Measurements from ENCODE around the gene ANKRD60.
A peak's percentile ranks its signal among the peaks of the same experiment; 100 is the strongest.

ANKRD60 gene

DNA sequence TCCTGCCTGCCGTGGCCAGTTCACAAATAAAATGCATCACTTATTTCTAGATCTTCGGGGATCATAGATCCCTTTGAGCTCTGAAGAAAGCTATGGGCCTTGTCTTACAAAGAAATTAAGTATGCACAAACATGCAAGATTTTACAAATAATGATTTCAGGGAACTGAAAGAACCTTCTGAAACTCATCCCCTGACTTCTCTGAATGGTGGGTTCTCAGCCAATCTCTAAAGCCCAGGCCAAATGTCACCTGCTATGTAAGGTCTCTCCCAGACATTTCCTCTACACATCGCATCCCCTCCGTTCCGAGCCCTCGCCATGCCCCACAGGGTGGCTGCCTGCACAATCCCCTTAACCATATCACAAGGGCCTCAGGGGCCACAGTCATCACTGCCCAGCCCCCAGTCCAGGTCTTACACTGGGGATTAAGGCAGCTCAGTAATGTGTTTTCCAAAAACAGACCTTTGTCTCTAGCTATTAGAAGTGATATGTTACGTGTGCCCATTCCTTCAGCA lies 16.1 kb upstream of the ANKRD60 start:
- no peak for DNase-seq

DNA sequence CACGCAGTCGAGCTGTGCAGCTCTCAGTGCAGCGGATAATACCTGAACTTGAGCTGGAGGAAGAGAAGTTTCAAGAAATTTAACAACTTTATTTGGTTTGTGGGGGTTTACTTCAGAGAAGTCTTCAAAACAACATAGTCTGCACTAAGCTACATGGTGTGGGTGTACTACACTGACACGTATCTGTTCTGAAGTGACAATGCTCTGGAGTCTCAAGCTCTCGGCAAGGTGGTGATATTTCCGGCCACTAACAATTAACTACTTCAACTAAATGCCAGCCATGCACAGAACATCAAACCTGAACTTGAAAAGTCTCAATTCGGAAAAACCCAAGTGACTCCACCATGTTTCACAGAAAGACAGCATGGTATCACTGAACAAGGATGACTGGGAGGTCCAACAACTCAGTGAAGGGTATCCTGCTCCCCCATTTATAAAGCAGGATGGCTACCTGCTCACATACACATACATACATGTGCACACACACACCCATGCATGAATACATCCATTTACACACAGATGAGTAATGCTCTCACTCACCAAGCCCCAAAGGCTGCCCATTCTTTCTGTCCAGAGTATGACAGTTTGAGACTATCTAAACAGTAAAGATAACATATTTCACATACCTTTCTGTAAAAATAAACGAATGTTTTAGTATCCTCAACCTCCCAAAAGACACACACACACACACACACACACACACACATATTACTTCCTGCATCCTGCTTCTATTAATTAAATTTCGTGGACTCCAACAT lies 15.4 kb upstream of the ANKRD60 start:
- no peak for DNase-seq

DNA sequence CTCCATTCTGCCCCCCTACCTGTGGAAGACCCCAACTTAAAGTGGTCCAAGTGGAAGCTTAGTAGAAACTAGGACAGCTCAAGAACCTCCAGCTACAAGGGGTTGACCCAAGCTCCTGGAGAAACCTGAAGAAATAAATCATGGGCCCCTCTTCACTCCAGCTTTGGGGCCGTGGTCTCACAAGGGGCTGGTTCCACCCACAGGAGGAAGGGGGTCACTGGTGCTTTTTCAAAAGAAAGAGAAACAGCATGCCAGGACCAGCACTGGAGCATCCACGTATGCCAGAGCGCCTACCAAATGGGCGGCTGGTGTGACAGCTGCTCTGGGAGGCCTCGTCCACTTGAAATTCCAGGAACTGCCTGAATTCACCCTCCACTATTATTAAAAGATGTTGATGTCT lies 14.4 kb upstream of the ANKRD60 start:
- DNase-seq, result no peak

DNA sequence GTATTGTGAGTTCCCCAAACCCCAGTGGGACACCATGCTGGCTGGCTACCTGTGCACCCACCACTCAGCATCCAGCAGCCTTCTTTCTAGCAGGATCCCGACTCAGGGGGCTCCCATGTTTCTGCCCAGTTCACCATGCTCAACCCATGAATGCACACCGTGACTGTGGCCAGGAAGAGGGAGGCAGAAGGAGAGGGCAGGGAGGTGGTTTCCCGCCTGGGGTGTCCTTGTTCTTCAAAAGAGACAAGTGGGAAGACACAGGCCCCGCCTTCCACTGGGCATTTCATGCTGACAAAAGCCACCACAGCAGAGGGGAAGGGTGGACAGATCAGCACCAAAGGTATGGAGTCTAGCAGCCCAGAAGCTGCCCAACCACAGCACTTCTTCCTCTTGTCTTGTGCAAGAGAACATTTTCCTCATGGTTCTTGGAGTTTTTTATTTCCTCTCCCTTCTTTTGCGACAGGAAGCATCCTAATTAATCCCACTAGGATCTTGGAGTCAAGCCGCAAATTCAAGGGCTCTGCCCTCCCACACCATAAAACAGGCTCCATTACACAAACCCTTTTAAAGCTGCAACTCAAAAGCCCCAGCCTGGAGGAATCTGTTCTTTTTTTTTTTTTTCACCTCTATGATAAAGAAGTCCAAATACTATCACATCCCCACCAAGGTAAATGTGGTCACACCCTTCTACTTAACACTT lies 13.5 kb upstream of the ANKRD60 start:
- no peak for DNase-seq

DNA sequence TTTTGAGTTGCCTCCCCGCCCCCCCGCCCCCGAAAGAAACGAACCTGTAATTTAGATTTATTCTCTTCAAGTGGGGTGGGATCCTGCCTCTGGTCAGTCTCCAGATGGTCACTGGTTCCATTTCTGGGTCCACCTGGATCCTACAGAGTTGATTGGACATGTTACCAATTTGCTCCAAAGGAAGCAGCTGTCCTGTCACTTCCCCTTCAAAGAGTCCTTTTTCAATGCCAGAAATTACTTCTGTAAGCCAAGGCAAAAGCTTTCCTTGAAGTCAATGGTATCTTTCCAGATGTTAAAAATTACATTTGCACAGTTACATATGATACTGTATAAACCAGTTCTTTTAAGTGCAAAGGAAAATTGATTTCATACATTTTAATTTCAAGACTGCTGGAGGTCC lies 12.0 kb upstream of the ANKRD60 start:
- no peak for DNase-seq

DNA sequence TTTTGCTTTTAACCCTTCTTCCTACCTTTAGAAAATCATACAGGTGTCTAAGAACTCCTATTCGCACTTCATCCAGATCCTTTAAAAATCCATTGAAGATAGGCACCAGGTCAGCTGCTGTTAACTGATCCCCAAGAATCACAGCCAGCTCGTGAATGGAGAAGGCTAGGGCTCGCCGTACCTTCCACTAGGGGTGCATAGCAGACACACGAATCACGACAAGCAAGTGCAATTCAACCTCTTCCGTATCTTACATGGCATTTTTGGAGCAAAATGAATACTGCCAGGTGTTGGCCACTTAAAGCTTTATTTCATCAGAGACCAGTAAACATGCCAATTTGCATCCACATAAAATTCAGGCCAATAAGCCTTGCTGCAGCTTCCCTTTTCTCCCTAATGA lies 10.8 kb upstream of the ANKRD60 start:
- DNase-seq, result no peak

DNA sequence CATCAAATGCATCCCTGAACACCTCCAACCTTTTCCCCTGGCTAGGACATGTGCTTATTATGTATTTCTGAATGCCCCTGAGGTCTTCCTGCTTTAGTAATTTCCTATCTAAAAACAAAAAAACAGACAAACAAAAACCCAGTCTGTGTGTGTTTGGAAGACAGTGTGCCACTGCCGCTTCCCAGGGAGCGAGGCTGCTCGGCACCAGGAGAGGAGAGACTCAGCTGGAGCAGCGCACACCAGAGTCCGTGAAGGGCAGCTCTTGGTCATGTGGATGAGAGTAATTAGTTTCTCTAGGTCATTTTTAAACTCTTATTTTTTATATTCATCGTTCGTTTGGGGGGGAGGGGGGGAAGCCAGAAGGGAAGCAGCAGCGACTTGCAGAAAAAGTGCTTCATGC lies 10.0 kb upstream of the ANKRD60 start:
- no peak for DNase-seq

DNA sequence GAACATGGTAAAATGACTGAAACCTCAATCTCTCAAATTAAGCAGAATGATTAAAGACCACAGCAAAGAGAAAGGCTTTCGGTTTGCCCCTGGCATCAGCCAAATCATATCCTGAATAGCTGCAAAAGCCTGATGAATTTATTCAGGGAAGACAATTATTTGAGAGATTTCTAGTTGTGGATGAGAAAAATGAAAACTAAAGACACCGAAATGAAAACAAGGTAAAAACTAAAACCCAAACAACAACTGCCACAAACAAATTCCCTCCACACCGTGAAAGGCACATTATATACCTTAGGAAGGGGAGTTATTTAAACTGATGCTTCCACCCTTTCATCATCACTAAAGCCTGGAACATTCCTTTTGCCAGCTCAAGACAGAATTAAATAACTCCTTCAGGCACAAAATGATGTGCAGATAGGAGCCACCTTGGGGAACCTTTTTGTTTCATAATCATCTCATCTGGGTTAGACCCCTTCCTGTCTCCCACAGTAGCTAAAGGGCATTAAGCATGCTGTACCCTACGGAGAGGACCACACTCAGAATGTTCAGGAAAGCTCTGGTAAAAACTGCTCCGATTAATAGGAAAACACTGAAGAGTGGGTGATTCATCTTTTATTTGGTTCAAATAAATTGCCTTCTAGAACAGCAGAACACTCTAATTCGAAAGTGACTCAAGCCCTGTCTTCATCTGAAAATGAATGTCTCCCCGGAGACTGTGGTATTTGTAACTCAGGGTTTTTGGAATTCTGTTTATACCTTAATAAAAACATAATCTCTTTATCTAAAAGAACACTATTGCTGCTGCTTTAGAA lies 9.1 kb upstream of the ANKRD60 start:
- no peak for DNase-seq

DNA sequence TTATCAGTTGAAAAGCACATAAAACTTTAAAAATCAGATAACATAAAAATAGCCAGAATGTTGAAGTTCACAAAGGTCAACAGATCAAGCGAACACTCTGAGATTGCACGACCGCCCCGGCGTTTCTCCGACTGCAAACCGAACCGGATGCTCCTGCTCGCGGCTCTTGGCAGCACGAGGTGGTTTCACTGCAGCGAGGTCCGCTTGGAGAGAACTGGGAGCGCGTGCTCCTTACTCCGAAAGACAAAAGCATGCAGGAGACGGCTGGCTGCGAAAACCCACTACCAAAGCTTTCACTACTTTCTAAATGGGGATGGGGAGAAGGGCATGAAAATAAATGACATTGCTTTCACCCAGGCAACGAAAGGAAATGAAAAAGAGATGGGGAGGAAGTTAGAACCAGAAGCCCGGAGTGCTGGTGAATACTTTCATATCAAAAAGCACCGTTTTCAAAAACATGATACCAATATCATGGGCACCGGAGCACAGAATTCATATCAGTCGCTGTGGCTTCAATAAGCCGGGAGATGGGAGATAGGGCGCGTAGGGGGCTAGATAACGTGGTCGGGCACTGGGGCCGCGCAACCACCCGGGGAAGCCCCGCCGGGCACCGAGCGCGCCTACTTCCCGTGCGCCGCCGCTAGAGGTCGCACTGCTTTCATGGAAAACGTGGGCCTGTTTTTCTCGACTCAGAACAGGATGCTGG lies 8.3 kb upstream of the ANKRD60 start:
- peak; percentile 81 for DNase-seq

DNA sequence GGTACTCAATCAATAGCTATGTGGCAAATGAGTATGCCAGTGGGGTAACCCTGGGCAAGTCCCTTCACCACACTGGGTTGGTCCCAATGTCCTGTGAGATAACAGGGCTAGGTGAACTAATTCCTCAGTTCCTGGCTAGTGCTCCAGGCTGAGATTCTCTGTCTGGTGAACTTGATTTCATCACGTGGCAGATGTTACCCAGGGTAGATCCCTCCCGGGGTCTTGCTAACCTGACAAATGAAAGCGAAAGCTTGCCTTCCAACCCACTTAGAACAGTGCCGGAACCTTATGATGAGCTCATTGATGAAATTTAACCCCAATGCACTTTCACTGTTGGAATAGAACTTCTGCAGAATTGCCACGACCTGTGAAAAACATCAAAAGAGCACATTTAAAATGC lies 6.6 kb upstream of the ANKRD60 start:
- DNase-seq, result no peak

DNA sequence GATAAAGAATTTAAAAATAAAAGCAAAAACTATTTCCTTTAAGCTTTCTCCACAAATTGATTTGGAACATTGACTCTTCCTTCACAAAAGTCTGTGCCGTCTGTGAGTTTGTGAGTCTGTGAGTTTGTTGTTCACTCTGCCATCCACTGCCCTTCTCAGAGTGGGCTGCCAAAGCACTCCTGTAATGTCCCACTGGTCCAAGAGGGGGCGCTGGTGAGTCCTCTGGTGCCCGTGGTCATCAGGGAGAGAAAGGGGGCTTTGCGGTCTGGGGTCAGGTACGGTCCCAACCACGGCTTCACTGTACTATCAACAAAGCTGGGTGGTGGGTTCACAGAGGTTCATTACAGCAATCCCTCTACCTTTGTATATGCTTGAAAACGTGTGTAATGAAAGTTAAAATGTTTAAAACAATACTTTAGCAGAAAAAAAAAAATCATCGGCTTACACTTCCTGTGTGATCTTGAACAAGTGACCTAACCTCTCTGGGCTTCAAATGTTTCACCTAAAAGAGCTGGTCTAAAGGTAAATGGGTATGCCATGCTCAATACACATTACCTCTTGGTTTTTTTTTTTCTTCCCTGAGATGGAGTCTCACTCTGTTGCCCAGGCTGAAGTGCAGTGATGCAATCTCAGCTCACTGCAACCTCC lies 5.6 kb upstream of the ANKRD60 start:
- DNase-seq, result peak; percentile 66

DNA sequence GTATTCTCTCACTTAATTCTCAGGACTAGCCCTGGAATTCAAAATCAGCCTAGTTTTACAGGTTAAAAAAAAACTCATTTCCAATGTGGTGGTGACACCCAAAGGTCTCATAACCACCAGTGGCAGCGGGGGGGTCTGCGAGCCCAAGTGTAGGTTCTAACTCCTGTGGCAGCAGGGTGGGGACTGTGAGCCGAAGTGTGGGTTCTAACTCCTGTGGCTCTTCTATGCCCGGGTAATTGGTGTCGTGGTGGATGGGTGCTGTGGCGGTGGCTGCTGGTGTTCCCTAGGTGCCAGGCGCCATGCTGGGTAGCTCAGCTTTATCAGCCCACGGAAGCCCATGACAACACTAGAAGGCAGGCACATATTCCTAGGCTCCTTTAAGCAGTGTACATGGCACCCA lies 4.9 kb upstream of the ANKRD60 start:
- no peak for DNase-seq

DNA sequence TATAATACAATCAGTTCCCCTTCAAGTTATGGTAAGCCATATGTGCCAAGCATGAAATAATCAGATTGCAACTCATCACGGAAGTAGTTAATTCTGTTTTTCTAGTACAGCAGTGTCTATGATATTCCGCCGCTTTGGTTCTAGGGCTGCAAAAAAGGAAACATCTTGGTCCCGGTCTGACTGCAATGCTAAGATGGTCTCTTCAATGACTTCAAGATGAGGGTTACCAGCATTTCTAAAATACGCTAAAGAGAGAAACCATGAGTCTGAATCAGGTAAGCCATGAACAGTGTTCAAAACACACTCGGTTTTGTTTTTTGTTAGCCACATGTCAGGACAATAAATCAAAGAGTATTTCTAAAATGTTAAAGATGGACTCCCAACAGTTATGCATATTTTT lies 3.2 kb upstream of the ANKRD60 start:
- DNase-seq, result no peak

DNA sequence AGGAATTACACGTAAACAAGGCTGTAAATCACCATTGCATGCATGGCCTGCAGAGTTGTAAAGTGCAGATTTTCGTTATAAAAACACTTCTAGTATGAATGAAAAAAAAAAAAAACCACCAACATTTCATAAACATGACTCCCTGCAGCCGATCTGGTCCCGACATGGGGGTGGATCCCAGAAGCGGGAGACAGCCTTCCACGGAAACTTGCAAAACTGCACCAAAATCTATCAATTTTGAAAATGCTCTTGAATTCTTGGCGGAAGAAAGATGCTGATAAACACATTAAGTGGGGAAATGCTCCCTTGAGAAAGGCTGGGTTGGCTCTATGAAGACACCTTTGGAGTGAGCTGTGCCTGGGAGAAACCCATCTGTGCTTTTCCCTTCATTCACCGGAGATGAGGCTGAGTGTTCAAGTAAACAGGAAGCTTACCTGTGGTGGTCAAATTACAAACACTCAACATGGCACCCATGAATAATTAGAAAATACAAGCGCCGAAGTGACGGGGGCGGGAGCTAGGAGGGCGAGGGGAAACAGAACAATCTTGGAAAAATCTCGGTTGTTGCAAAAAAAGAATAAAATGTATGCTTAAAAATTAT lies 845 bp upstream of the ANKRD60 start:
- DNase-seq, result no peak

DNA sequence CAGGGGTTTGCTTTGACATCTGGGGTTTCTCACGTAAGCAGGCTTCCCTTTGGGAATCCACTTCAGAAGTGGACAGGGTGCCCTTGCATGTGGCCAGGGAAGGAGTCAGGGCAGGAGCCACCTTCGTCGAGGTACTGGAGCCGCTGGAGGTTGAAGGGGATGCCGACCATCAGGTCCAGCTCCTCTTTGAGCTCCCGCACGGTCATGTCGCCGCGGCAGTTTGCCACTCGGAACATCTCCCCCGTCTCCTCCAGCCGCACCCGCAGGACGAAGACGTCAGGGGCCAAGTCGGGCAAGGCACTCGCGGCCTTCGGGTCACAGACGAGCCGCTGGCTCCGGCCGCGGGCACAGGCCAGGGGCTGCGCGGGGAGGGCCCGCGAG lies 360 bp downstream of the ANKRD60 start:
- DNase-seq, result no peak

DNA sequence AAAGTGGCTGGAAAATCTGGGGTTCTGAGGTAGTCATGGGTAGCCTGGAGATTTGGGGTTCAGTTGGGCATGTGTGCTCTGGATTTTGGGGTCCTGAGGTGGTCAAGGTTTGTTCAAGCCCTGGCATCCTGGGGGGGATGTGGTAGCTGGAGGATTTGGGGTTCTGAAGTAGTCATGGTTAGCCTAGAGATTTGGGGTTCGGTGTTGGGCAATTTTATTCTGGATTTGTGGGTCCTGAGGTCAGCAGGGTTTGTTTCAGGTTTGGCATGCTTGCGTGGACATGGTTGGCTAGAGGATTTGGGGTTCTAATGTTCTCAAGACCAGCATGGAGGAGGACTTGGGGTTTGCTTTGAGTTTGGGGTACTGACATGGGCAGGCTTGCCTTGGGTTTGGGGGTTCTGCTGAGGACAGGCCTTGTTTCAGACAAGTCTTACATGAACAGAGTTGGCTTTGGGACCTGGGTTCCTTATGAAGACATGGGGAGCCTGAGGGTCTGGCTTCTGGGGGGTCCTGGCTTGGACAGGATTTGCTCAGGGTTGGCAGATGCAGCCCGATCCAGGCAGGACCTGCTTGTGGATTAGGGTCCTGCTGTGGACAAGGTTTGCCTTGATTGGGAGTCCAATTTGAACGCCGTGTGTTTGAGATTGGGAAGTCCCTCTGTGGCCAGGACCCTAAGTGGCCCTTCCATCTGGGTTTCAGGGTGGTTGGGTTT lies 906 bp downstream of the ANKRD60 start:
- DNase-seq, result no peak

DNA sequence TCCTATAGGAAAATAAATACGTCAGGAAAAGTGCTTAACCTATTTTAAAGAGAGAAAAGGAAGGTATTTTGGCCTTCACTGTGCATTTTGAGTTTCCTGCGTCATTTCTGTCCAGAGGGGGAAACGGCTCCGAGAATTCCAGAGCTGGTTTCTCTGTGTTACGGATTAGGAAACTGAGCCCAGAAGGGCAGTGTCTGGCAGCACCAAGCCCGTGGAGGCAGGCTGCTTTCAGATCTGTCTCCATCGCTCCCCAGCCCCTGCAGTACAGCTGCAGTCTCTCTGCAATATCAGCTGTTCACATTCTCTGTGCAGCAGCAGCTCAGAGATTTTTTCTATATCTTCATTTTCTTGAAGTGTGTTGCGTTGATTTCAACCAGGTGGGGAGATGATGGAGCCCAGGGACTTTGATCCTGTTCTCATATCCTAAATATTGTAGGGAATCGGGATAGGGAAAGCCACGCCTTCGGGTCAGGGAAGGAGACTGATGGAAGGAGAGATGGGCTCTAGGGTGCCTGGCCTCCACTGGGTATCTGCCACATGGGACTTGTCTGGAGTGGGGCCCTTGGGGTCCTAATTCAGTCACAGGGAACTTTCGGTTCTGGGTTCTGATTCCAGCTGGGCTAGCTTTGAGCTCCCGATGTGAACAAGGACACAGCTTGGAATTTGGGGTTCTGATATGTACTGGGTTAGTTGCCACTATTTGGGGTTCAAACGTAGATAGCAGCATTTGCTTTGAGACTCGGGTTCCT lies 2.8 kb downstream of the ANKRD60 start:
- no peak for DNase-seq

DNA sequence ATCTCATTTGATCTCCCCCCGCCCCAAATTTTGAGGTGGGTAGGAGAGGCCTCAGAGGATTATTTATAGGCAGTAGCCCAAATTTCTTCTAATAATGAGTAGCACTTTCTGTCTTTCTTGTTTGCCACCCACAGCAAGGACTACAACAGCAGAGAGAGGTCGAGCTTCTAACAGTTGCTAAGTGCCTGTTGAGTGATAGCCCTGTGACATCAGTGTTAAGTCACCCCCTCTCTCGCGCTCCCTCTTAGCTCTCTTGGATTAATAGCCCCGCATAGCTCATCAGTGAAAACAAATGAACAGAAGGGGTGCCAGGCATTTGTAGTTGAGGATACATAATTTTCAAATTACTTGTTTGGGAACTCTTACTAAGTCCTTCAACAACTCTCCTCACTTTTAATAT lies 3.5 kb downstream of the ANKRD60 start:
- no peak for DNase-seq

DNA sequence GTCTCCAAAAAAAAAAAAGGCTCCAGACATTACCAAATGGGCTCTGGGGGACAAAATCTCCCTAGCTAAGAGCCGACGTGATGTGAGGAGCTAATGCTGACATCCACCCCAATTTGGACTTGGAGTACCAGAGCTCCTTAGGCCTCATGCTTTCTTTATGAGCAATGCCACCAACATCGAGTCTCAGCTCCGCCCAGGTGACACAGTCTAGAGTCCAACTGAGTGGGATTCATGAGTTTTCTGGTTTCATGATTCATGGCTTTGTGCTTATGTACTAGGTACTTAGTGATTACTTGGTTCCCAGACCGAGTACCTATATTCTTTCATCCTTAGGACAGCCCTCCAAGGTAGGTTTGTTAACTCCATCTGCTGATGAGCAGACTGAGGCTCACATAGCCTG lies 4.4 kb downstream of the ANKRD60 start:
- no peak for DNase-seq

DNA sequence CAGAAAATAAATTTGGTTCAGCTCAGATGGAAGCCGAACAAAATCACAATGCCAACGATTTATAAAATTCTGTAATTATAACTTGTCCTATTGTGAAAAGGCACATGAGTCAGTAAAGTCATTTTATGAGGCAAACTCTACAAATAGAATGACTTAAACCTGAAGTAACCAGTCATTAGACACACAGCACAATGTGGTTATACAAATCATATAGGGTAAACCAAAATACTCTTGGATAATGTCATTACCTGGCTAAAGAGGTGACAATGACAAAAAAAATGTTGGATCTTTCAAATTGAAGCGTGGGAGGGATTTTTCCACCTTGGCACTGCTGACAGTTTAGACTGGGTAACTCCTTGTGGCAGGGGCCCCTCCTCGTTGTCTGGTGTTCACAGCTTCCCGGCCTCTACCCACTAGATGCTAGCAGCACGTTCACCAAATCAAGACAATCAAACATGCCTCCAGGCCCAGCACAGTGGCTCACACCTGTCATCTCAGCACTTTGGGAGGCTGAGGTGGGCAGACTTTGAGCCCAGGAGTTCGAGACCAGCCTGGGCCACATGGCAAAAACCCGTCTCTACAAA lies 5.0 kb downstream of the ANKRD60 start:
- no peak for DNase-seq

Data from 8988T (cell line).